Measurements from ENCODE around the gene MRTFA. TPM values are rescaled to one million over a fixed set of nuclear protein-coding genes. Genes with fewer than 3 reads are reported as not detected.

Gene MRTFA
- total and polyA plus RNA-seq, 9 of the 15 experiments (the other 6 are each of a cell fraction or from before 2014, with no cell fraction given) = 0.84 to 21.1 (median 3.7) TPM

DNA sequence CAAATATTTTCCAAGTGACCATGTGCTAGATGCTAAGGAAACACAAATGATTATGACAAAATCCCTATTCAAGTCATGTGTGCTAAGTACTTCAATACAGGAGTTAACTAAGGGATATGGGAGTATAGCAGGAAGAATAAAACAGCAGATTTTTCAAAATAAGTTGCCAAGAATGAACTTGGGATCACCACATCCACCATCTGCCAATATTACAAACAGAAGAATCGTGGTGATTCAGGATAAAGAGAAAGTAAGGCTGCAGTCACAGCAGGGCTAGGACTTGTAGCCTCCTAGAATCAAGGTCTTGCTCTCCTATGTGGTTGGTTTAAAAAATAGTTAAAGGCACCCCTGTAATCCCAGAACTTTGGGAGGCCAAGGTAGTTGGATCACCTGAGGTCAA, 34.3 kb downstream of the MRTFA start:
- Histone ChIP-seq H3K9me3 (replicated peaks; ENCODE audit: control insufficient read depth, insufficient read depth, low read depth, low read length) (no peaks in the 10 kb centered on the region), H3K27ac (ENCODE audit: extremely low read depth, low read depth, low read length) (no peak overlapping the region), H3K4me2 (ENCODE audit: insufficient read depth, low read length) (no peak overlapping the region), H3K79me2 (ENCODE audit: control insufficient read depth, insufficient read depth, low read length) (peaks cover 31% of the 10 kb centered on the region), H3K36me3 (ENCODE audit: control insufficient read depth, insufficient read depth, low read length) (no peaks in the 10 kb centered on the region), H3K9ac (ENCODE audit: insufficient read depth in 1 of 2, low read depth in 2 of 2, low read length in 2 of 2) (no peak overlapping the region), H4K20me1 (replicated peaks; ENCODE audit: control insufficient read depth, insufficient read depth, low read length) (no peaks in the 10 kb centered on the region), H3K9me1 (ENCODE audit: control insufficient read depth, insufficient read depth, low read length) (peaks cover 2% of the 10 kb centered on the region), H3K27me3 (ENCODE audit: control insufficient read depth in 2 of 2, insufficient read depth in 2 of 2, low read length in 2 of 2) (no peaks in the 10 kb centered on the region), H2AFZ (ENCODE audit: low read depth, low read length) (no peak overlapping the region), H3K4me1 (replicated peaks in 1 of 2; ENCODE audit: control insufficient read depth in 2 of 2, insufficient read depth in 2 of 2, low read length in 2 of 2) (no peaks in the 10 kb centered on the region), H3K4me3 (no peak overlapping the region)
- DNase-seq (ENCODE audit: extremely low read depth in 1 of 4, low spot score in 3 of 4) = no peak
- POLR2A ChIA-PET = no interaction called here
- CTCF ChIA-PET (ENCODE audit: low intra/inter-chr PET ratio) = no interaction called here
- ATAC-seq = no peak
- BruUV-seq (replicated peaks) = no TSS peak
- in situ Hi-C loops (cut with MboI) (no loop called here), intact Hi-C loops (cut with micrococcal nuclease) (no loop called here)
- FAIRE-seq = no peak
- TF ChIP-seq U2AF1 (optimal IDR thresholded peaks at IDR 0.05; ENCODE audit: low read depth, low read length) = no peak
- TF ChIP-seq DMBX1 (CRISPR knock-in tag; IDR thresholded peaks at IDR 0.05; ENCODE audit: borderline replicate concordance) = no peak
- TF ChIP-seq ELF2 (CRISPR knock-in tag; IDR thresholded peaks at IDR 0.05) = no peak
- no peak for TF ChIP-seq KLF13 (tag; IDR thresholded peaks at IDR 0.05; ENCODE audit: borderline replicate concordance, low read depth)
- TF ChIP-seq FOXO4 (CRISPR knock-in tag; IDR thresholded peaks at IDR 0.05) = no peak
- no peak for TF ChIP-seq SPI1 (IDR thresholded peaks at IDR 0.05; ENCODE audit: borderline replicate concordance, low read depth, low read length)
- no peak for TF ChIP-seq EP300 (IDR thresholded peaks at IDR 0.05; ENCODE audit: low read length)
- TF ChIP-seq, protein P1, sequence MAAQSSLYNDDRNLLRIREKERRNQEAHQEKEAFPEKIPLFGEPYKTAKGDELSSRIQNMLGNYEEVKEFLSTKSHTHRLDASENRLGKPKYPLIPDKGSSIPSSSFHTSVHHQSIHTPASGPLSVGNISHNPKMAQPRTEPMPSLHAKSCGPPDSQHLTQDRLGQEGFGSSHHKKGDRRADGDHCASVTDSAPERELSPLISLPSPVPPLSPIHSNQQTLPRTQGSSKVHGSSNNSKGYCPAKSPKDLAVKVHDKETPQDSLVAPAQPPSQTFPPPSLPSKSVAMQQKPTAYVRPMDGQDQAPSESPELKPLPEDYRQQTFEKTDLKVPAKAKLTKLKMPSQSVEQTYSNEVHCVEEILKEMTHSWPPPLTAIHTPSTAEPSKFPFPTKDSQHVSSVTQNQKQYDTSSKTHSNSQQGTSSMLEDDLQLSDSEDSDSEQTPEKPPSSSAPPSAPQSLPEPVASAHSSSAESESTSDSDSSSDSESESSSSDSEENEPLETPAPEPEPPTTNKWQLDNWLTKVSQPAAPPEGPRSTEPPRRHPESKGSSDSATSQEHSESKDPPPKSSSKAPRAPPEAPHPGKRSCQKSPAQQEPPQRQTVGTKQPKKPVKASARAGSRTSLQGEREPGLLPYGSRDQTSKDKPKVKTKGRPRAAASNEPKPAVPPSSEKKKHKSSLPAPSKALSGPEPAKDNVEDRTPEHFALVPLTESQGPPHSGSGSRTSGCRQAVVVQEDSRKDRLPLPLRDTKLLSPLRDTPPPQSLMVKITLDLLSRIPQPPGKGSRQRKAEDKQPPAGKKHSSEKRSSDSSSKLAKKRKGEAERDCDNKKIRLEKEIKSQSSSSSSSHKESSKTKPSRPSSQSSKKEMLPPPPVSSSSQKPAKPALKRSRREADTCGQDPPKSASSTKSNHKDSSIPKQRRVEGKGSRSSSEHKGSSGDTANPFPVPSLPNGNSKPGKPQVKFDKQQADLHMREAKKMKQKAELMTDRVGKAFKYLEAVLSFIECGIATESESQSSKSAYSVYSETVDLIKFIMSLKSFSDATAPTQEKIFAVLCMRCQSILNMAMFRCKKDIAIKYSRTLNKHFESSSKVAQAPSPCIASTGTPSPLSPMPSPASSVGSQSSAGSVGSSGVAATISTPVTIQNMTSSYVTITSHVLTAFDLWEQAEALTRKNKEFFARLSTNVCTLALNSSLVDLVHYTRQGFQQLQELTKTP (IDR thresholded peaks at IDR 0.05; ENCODE audit: low read depth in 1 of 2, partially characterized antibody in 2 of 2) = no peak
- no peak for TF ChIP-seq MXD1 (CRISPR knock-in tag; IDR thresholded peaks at IDR 0.05; ENCODE audit: borderline replicate concordance, poor library complexity, severe bottlenecking)
- WGBS (ENCODE audit: insufficient coverage, low coverage, missing lambda C conversion rate) = 67% methylated on average over 1 of the region's 1 CpG
